Measurements from ENCODE around the gene ZNF254. TPM values are rescaled to one million over a fixed set of nuclear protein-coding genes. Genes with fewer than 3 reads are reported as not detected.
A peak's percentile ranks its signal among the peaks of the same experiment; 100 is the strongest.

ZNF254 gene
- total and polyA plus RNA-seq, 9 of the 15 experiments (the other 6 are each of a cell fraction or from before 2014, with no cell fraction given): 10.7 to 22.1 (median 14.2) TPM

DNA sequence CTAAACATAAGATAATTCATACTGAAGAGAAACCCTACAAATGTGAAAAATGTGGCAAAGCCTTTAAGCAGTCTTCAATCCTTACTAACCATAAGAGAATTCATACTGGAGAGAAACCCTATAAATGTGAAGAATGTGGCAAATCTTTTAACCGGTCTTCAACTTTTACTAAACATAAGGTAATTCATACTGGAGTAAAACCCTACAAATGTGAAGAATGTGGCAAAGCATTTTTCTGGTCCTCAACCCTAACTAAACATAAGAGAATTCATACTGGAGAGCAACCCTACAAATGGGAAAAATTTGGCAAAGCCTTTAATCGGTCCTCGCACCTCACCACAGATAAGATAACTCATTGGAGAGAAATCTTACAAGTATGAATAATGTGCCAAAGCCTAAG, 40.6 kb downstream of the ZNF254 start:
- Histone ChIP-seq H3K36me3 (ENCODE audit: control insufficient read depth, insufficient read depth, low read length) (peaks cover 15% of the 10 kb centered on the region; the same call in 2 of the 3 replicates), H3K79me2 (ENCODE audit: control insufficient read depth, insufficient read depth, low read length) (no peaks in the 10 kb centered on the region; the same call in 2 of the 3 replicates), H3K4me1 (replicated peaks in 1 of 2; ENCODE audit: control insufficient read depth in 2 of 2, insufficient read depth in 2 of 2, low read length in 2 of 2) (no peaks in the 10 kb centered on the region), H3K9ac (ENCODE audit: insufficient read depth in 1 of 2, low read depth in 2 of 2, low read length in 2 of 2) (no peak overlapping the region), H3K9me3 (replicated peaks; ENCODE audit: control insufficient read depth, insufficient read depth, low read depth, low read length) (peaks cover 16% of the 10 kb centered on the region), H3K27ac (ENCODE audit: extremely low read depth, low read depth, low read length) (no peak overlapping the region), H2AFZ (ENCODE audit: low read depth, low read length) (no peak overlapping the region), H3K27me3 (ENCODE audit: control insufficient read depth in 2 of 2, insufficient read depth in 2 of 2, low read length in 2 of 2) (no peaks in the 10 kb centered on the region), H3K9me1 (ENCODE audit: control insufficient read depth, insufficient read depth, low read length) (no peaks in the 10 kb centered on the region), H4K20me1 (replicated peaks; ENCODE audit: control insufficient read depth, insufficient read depth, low read length) (no peaks in the 10 kb centered on the region), H3K4me3 (no peak overlapping the region), H3K4me2 (ENCODE audit: insufficient read depth, low read length) (no peak overlapping the region)
- DNase-seq (ENCODE audit: extremely low read depth in 1 of 4, low spot score in 3 of 4) (no peak), ATAC-seq (no peak), FAIRE-seq (no peak)
- intact Hi-C loops (cut with micrococcal nuclease) (no loop called here), in situ Hi-C loops (cut with MboI) (no loop called here)
- TSS peak; percentile 18 for BruUV-seq (replicated peaks)
- TF ChIP-seq CAMTA2 (CRISPR knock-in tag; conservative IDR thresholded peaks at IDR 0.05) (no peak), TRIM28 (IDR thresholded peaks at IDR 0.05) (peak; percentile 44; the same call in 1 of the 2 replicates), ZNF274 (IDR thresholded peaks at IDR 0.05; ENCODE audit: borderline replicate concordance, low read depth, low read length) (peak; percentile 95), POLR2A (conservative IDR thresholded peaks at IDR 0.05) (0 out of 2 replicates have a peak, but pooled peaks have one; percentile 11)
- TF ChIP-seq, protein P1, sequence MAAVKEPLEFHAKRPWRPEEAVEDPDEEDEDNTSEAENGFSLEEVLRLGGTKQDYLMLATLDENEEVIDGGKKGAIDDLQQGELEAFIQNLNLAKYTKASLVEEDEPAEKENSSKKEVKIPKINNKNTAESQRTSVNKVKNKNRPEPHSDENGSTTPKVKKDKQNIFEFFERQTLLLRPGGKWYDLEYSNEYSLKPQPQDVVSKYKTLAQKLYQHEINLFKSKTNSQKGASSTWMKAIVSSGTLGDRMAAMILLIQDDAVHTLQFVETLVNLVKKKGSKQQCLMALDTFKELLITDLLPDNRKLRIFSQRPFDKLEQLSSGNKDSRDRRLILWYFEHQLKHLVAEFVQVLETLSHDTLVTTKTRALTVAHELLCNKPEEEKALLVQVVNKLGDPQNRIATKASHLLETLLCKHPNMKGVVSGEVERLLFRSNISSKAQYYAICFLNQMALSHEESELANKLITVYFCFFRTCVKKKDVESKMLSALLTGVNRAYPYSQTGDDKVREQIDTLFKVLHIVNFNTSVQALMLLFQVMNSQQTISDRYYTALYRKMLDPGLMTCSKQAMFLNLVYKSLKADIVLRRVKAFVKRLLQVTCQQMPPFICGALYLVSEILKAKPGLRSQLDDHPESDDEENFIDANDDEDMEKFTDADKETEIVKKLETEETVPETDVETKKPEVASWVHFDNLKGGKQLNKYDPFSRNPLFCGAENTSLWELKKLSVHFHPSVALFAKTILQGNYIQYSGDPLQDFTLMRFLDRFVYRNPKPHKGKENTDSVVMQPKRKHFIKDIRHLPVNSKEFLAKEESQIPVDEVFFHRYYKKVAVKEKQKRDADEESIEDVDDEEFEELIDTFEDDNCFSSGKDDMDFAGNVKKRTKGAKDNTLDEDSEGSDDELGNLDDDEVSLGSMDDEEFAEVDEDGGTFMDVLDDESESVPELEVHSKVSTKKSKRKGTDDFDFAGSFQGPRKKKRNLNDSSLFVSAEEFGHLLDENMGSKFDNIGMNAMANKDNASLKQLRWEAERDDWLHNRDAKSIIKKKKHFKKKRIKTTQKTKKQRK (IDR thresholded peaks at IDR 0.05; ENCODE audit: borderline replicate concordance, low read depth, low read length): no peak
- ChIA-PET CTCF (ENCODE audit: low intra/inter-chr PET ratio) (no interaction called here), POLR2A (no interaction called here)
- WGBS (ENCODE audit: insufficient coverage, low coverage, missing lambda C conversion rate): 68% methylated on average over 3 of the region's 3 CpGs

Data from K562 (cell line).